Adrenal gland (tissue), 12 donors: ENCODE data around the gene R3HDML. TPM values are rescaled to one million over a fixed set of nuclear protein-coding genes. Genes with fewer than 3 reads are reported as not detected.

ENCODE experiments used
- DNase-seq, 7 donors: peaks; one replicate each; pipeline ENCODE4 v3.0.0-alpha.2; 2019 to 2020
- H3K27ac ChIP-seq, 5 donors: fragments of 200-600 bp; sonication (generic) in 4 of 5; 1 replicate in 3 of 5; 2 replicates in 2 of 5; pipeline versions ENCODE4 v1.5.1 to v1.8.0; 2016 to 2020; ENCODE audit warnings: mild to moderate bottlenecking in 1 of 5
- H3K27me3 ChIP-seq: fragments of 200-600 bp; 2 replicates; pipeline ENCODE4 v1.8.0; 2021
- H3K36me3 ChIP-seq, 2 donors: fragments of 200-600 bp; replicated peaks in 1 of 2; 1 replicate in 1 of 2; 2 replicates in 1 of 2; pipeline versions ENCODE4 v1.5.1 to v1.8.0; 2018 to 2022
- H3K4me1 ChIP-seq, 2 donors: fragments of 200-600 bp; replicated peaks in 1 of 2; 1 replicate in 1 of 2; 2 replicates in 1 of 2; pipeline versions ENCODE4 v1.5.1 to v1.8.0; 2018 to 2021
- H3K4me3 ChIP-seq, 4 donors: fragments of 200-600 bp; sonication (generic) in 3 of 4; one replicate each; pipeline ENCODE4 v1.5.1; 2016 to 2018
- H3K9me3 ChIP-seq, 3 donors: fragments of 200-600 bp; sonication (generic) in 1 of 3; replicated peaks in 1 of 3; 1 replicate in 2 of 3; 2 replicates in 1 of 3; pipeline versions ENCODE4 v1.5.1 to v1.8.0; 2016 to 2021
- CTCF ChIP-seq, 6 experiments: fragments of 450-650 bp in 4 of 6; fragments of 200-600 bp in 2 of 6; sonication (generic) in 1 of 6; IDR thresholded peaks; 1 replicate in 5 of 6; 2 replicates in 1 of 6; pipeline versions ENCODE4 v1.5.1 to v1.8.0; 2016 to 2021; ENCODE audit warnings: antibody characterized with exemption in 6 of 6, mild to moderate bottlenecking in 2 of 6, moderate library complexity in 1 of 6
- POLR2A ChIP-seq, 2 donors: fragments of 450-650 bp; IDR thresholded peaks; one replicate each; pipeline ENCODE4 v1.6.1; 2017; ENCODE audit warnings: antibody characterized with exemption in 2 of 2, mild to moderate bottlenecking in 2 of 2, moderate library complexity in 1 of 2
- WGBS, 4 donors: extraction: QIAGEN DNeasy Blood & Tissue Kit in 2 of 4; methylation state at CpG; one replicate each; pipeline versions ENCODE4 v1.1.5 to v1.1.7; 2013 to 2017; 5-methylcytosine and 5-hydroxymethylcytosine counted together
- intact Hi-C, 2 donors: fragments of 100-400 bp; cut with DNase I; formaldehyde crosslinking; loops; one replicate each; pipeline versions ENCODE4 v1.14.1 to v1.15.0; 2022 to 2023
- polyA plus RNA-seq, 3 donors: library from polyadenylated mRNA; stranded (reverse); fragments of 200-250 nt in 2 of 3; fragments of 350-450 nt in 1 of 3; fragmentation: Illumina TruSeq in 1 of 3; extraction: RNeasy Lipid Tissue Mini Kit (QIAGEN cat#74804) in 1 of 3; gene quantifications; one replicate each; pipeline ENCODE4 v1.2.3, GENCODE V29; 2013 to 2014
- total RNA-seq, 9 donors: library from RNA; depleted of rRNA in 4 of 9; stranded (reverse); fragments of >200 nt in 4 of 9; fragments of 120-200 nt in 1 of 9; fragmentation: NEBNext Ultra II Directional in 1 of 9; extraction: Animal tissue kit (Norgen Biotek cat#: 25700) in 1 of 9; gene quantifications; one replicate each; pipeline versions ENCODE4 v1.1.0 to v1.2.4, GENCODE V29; 2013 to 2023
- donor health status: healthy with polysubstance abuse.
- donor health status: Bipolar disorder and iron deficiency.
- donor health status: DM: yes; HTN: yes; CAD: no.
- donor health status: DM: no; HTN: no; CAD: no.
- donor health status: DM: no; HTN: no; CAD: no.
- donor health status: DM: yes; HTN: yes; CAD: no.

R3HDML gene
- total and polyA plus RNA-seq, 12 donors: not detected

DNA sequence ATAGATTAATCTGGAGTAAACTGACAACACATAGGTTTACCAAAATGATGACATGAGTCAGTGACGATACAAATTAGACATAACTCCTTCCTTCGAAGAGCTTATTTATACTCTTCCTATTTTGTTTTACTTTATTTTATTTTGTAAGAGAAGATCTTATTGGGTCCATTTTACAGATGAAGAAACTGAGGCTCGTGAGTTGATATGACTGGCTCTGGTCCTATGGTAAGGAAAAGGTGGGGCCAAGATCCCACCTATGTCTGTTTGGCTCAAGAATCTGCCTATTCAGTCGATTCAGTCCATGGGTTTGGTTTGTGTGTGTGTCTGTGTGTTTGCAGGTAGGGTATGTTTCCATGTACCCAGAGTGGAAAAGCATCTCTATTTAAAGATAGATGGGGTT lies 8.4 kb upstream of the R3HDML start:
- Histone ChIP-seq H3K36me3 (no peaks in the 10 kb centered on the region), H3K4me1 (peaks cover 0 to 6% of the 10 kb centered on the region in 2 donors), H3K27me3 (peaks cover 10% of the 10 kb centered on the region), H3K9me3 (no peaks in the 10 kb centered on the region), H3K4me3 (no peak overlapping the region), H3K27ac (no peak overlapping the region)
- no peak for DNase-seq
- TF ChIP-seq POLR2A (IDR thresholded peaks at IDR 0.05) (no peak), CTCF (IDR thresholded peaks at IDR 0.05) (no peak)
- WGBS, 4 donors: 72 to 91% (median 78%) methylated on average over 4 of the region's 4 CpGs
- intact Hi-C loops: no loop called here

- H3K4me1 ChIP-seq: peaks cover 0 to 6% of the 10 kb centered on the region in 2 donors
- TF ChIP-seq CTCF (IDR thresholded peaks at IDR 0.05): no peak
- TF ChIP-seq POLR2A (IDR thresholded peaks at IDR 0.05): no peak
- no peaks in the 10 kb centered on the region for H3K36me3 ChIP-seq
- H3K4me3 ChIP-seq: no peak overlapping the region
- H3K27ac ChIP-seq: no peak overlapping the region
- intact Hi-C loops: no loop called here
- 77 to 82% (median 80%) methylated on average over 2 of the region's 2 CpGs for WGBS, 4 donors
- H3K27me3 ChIP-seq: peaks cover 10% of the 10 kb centered on the region
- no peaks in the 10 kb centered on the region for H3K9me3 ChIP-seq
- DNase-seq: no peak
These were observed 5.6 kb upstream of the R3HDML start for GRCh38 chr20:44331201-44331600.

GRCh38 chr20:44334306-44334705 lies 2.5 kb upstream of the R3HDML start:
- no peak for DNase-seq
- Histone ChIP-seq H3K4me3 (no peak overlapping the region), H3K27me3 (no peaks in the 10 kb centered on the region), H3K4me1 (no peaks in the 10 kb centered on the region), H3K27ac (no peak overlapping the region), H3K36me3 (no peaks in the 10 kb centered on the region), H3K9me3 (no peaks in the 10 kb centered on the region)
- 46 to 63% (median 49%) methylated on average over 6 to 8 of the region's 8 CpGs for whole genome bisulfite sequencing, 4 donors
- intact Hi-C loops: no loop called here
- no peak for TF ChIP-seq POLR2A (IDR thresholded peaks at IDR 0.05)
- no peak for TF ChIP-seq CTCF (IDR thresholded peaks at IDR 0.05)

GRCh38 chr20:44334709-44335108 lies 2.1 kb upstream of the R3HDML start:
- no peaks in the 10 kb centered on the region for H3K27me3 ChIP-seq
- 68 to 91% (median 83%) methylated on average over 4 of the region's 4 CpGs for WGBS, 4 donors
- no peak overlapping the region for H3K4me3 ChIP-seq
- H3K27ac ChIP-seq: no peak overlapping the region
- DNase-seq: no peak
- TF ChIP-seq POLR2A (IDR thresholded peaks at IDR 0.05) (no peak), CTCF (IDR thresholded peaks at IDR 0.05) (no peak)
- no peaks in the 10 kb centered on the region for H3K36me3 ChIP-seq
- intact Hi-C loops: no loop called here
- no peaks in the 10 kb centered on the region for H3K4me1 ChIP-seq
- H3K9me3 ChIP-seq: no peaks in the 10 kb centered on the region
